GM21737 (cell line): Measurements from ENCODE around the gene DGKB.

ENCODE experiments used
- ATAC-seq: cut with Tn5 transposase; IDR thresholded peaks from one replicate; pipeline ENCODE4 v1.9.1; 2021; ENCODE audit warnings: mild to moderate bottlenecking, moderate library complexity; ENCODE audit not compliant: unreplicated experiment

Gene DGKB

GRCh38 chr7:14407246-14408015 is 495.1 kb downstream of the DGKB start:
- ATAC-seq: no peak

GRCh38 chr7:14403587-14403986 is 499.0 kb downstream of the DGKB start:
- ATAC-seq: no peak

DNA sequence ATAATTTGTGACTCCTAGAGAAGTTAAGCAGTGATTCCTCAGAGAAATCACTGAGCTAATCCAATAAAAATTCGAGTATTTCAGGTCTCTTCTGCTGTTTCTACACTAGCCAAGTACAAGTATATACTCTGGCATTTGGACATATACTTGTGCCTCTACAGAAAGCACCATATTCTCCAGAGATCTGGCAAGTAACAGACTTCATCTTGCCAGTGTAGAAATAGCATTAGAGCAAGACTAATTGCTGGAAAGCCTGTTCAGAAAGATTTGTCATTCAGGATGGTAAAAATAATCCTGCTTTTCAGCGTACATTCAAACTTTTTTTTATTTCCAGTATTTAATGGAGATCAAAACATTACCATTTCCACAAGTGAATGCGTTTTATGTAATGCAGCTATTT is 502.3 kb downstream of the DGKB start:
- no peak for ATAC-seq

GRCh38 chr7:14398526-14398925 is 504.0 kb downstream of the DGKB start:
- no peak for ATAC-seq

DNA sequence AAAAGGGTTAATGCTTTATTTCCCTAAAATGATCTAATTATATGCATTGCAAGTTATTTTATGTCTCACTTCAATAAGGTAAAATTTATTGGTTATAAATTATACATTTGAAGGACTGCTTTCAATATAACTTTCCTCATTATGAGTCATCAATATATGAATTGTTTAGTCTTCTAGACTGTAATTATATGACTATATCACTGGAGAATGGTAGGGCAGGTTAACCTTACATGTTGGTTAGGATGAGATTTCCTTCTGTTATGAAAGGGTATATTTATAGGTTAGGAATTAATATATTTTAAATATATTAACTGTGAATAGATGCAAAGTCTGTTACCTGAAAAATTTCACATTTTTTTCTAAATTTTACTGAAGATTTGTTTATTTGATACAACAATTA is 506.7 kb downstream of the DGKB start:
- ATAC-seq: no peak

DNA sequence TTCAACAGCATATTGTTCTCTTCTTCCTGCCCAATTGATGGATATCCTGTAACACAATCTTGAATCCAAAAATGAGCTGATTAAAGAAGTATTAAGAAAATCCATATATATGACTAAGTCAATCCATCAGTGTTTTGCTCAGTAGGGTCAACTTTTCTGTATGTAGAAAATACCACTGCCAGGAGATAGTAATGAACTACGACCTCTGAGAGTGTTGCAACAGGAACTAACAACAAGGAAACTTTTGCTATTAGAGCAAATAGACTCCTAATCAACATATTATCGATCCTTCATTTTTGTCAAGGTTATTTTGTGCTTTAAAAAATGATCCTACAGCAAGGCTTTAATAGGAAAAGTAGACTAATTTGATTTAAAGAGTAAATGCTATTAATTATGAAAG is 507.8 kb downstream of the DGKB start:
- ATAC-seq: no peak

DNA sequence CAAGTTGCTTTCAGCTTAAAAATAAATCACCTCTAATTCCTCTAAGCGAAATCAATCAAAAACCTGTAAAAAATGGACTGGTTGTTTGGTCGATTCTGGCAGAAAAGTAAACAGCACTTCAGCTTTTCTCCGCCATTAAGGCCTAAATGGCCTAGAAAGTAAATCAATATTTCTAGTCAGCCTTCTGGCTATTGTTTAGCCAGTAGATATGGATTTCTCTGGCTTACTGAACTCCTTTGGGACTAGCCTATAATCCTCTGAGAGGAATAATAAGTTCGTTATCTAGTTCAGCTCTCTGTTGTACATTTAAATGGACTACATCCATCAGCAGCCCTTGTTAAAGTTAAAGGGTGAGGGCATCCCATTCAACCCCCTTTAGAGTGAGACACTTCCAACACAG is 513.0 kb downstream of the DGKB start:
- no peak for ATAC-seq

DNA sequence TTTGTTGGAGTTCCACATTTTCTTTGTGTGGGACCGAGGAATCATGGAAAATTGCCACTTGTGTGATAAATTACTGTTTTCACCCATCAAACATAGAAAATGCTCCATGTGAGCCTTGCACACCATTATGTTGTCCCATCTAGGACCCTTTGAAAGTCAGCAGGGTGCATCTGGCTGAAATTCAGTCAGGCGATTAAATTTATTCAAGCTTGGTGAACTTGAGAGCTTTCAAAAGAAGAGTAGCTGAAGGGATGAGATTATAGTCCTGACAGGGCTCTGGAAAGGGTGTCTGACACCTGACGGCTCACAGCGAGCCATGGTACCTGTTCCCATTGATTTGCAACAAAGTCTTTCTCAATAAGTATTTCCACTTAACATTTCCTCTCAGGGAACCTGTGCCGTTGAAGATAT is 513.4 kb downstream of the DGKB start:
- no peak for ATAC-seq

GRCh38 chr7:14385074-14385473 is 517.5 kb downstream of the DGKB start:
- ATAC-seq: no peak

DNA sequence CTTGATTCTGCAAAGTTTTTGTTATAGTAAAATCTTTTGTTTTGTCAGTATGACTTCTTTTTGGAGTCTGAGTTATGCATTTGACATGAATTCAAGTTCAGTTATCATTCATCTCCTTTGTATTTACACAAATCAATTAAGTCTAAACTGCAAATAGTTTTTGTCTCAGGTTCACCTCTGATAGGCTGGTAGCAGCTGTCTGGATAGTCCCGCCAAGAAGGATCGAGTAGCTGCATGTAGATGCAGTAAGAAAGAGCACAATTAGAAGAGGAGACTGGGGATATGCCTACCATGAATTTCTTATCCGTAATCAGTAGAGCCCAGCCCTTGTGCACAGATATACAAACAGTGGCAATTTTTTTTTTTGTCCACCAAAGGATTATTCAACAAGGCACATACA is 520.6 kb downstream of the DGKB start:
- ATAC-seq: no peak

DNA sequence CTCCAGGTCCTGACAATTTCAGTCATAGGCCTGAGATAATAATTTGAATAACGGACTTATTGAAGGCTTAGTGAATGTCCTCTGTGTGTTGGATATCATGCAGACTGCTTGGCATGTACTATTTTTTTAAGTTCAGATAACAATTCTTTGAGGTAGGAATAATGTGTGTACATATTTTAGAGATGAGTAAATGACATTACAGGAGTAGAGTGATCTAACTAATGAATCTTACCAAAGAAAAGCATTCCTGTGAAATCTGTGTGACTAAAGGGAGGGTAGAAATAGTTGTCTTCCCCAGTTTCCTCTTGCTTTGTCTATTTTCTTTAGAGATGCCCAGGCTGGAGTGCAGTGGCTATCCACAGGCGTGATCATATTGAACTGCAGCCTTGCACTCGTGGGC is 521.2 kb downstream of the DGKB start:
- no peak for ATAC-seq

- no peak for ATAC-seq
Measured at GRCh38 chr7:14380881-14381280, 521.7 kb downstream of the DGKB start.

GRCh38 chr7:14377646-14378266 is 524.8 kb downstream of the DGKB start:
- ATAC-seq: no peak

- ATAC-seq: no peak
Measured at GRCh38 chr7:14376711-14377110, 525.8 kb downstream of the DGKB start.

- no peak for ATAC-seq
Measured at GRCh38 chr7:14375998-14376397, 526.6 kb downstream of the DGKB start.

- no peak for ATAC-seq
Measured at GRCh38 chr7:14374336-14374735, 528.2 kb downstream of the DGKB start.

- no peak for ATAC-seq
Measured at GRCh38 chr7:14368285-14368684, 534.3 kb downstream of the DGKB start.

DNA sequence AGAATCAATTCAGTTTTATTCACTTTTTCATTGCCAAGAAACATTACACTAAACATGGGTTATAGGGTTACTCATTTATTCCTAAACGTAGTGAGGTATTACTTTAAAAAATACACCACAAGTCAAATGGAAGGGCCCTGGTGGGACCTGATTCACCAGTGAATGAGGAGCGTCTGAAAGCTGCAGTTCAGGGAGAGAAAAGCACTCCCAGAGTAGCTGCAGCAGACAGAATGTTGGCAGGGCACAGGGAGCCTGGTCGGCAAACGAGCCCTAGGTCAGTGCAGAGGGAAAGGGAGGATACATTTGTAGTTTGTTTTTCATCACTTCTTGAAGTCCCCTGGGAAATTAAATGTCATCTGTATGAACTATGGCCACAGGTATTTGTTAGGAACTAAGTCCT is 551.4 kb downstream of the DGKB start:
- no peak for ATAC-seq

DNA sequence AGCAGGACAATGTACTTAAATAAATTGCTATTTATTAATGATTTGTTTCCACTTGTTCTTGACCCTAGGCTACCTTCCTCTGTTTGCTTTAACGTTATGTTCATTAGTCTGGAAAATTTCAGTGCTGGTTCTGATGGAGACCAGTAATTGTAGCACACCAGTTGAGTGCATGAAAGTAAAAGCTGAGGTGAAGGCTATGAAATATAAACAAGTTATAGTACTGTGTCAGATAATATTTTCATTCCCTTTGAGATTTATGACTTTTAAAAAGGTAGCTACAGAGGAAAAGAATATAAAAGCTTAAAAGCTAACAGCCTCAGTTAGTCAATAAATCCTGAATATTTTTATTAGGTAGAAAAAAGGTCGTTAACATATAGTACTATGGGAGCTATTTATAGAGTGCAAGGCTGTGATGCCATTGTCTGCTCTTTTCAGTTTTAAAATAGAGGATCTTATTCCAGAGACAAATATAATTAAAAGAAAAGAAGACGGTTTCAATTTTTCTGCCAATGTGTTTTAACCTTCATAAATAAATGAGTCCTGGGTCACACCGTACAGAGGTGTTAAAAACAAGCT is 561.3 kb downstream of the DGKB start:
- ATAC-seq: no peak

- no peak for ATAC-seq
Measured at GRCh38 chr7:14340393-14341074, 562.0 kb downstream of the DGKB start.

DNA sequence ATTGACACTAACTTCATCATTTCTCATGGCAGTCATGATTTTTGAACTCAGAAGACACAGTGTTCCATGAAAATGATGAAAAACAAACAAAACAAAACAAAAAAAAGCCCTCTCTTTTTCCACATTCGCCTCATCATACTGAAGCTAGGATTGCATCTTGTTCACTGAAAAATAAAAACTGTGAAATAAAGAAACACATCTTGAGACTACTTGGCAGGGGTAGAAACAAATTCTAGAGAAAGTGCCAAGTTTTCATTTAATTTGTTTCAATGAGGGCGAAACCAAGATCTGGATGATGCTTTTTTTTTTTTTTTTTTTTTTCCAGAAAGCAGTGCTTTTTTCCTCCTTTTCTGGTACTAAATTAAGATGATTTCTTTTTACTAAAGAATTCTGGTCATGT is 562.7 kb downstream of the DGKB start:
- no peak for ATAC-seq

DNA sequence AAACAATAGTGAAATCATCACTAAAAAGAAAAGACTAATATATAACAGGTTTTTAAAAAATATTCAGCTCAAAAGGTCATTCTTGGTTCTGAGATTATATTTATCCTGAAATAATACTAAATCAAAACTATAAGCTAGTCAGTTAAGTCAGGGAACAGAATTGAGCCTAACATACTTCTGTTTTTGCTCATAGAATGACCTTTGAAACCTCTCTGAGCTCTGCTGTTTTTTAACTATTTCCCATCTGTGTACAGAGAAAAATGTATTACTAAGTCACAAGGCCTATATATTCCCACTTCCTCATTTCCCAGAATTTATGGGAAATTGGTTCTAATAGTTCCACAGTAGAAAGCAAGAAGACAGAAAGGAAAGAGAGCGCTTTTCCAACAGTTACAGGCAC is 566.3 kb downstream of the DGKB start:
- no peak for ATAC-seq
